GM18526 (cell line): ENCODE results near the gene AVPR2.
A peak's percentile ranks its signal among the peaks of the same experiment; 100 is the strongest.

Source experiments
- POLR2A ChIP-seq: IDR thresholded peaks from 3 replicates; pipeline ENCODE4 v1.6.1; 2011; ENCODE audit not compliant: insufficient read length; ENCODE audit errors: extremely low read depth

The AVPR2 gene

GRCh38 chrX:153939573-153939972 lies 35.1 kb downstream of the AVPR2 start:
- no peak for TF ChIP-seq POLR2A

GRCh38 chrX:153941336-153942252 lies 37.1 kb downstream of the AVPR2 start:
- TF ChIP-seq POLR2A: no peak

- TF ChIP-seq POLR2A: no peak
Observed at GRCh38 chrX:153944140-153944799, 39.8 kb downstream of the AVPR2 start, which contains the start of gene RENBP. TSS of gene RENBP (minus strand) at chrX:153944643. CDS start at chrX:153944610, 33 bp downstream.

GRCh38 chrX:153944800-153945150 lies 40.3 kb downstream of the AVPR2 start:
- TF ChIP-seq POLR2A: no peak

GRCh38 chrX:153945956-153946943 lies 41.8 kb downstream of the AVPR2 start:
- no peak for TF ChIP-seq POLR2A

GRCh38 chrX:153947009-153947769 lies 42.7 kb downstream of the AVPR2 start:
- TF ChIP-seq POLR2A: no peak

- TF ChIP-seq POLR2A: no peak
Observed at GRCh38 chrX:153948002-153948466, 43.6 kb downstream of the AVPR2 start.

- TF ChIP-seq POLR2A: no peak
Observed at GRCh38 chrX:153948847-153949805, 44.7 kb downstream of the AVPR2 start.

- no peak for TF ChIP-seq POLR2A
Observed at GRCh38 chrX:153950127-153950526, 45.7 kb downstream of the AVPR2 start.

- no peak for TF ChIP-seq POLR2A
Observed at GRCh38 chrX:153951683-153952372, 47.4 kb downstream of the AVPR2 start.

GRCh38 chrX:153952373-153953026 lies 48.0 kb downstream of the AVPR2 start:
- no peak for TF ChIP-seq POLR2A

- TF ChIP-seq POLR2A: peak; percentile 23
Observed at GRCh38 chrX:153953342-153953830, 48.9 kb downstream of the AVPR2 start.

GRCh38 chrX:153953892-153954557 lies 49.6 kb downstream of the AVPR2 start:
- TF ChIP-seq POLR2A: no peak
